Measurements from ENCODE around the gene BRINP1. TPM values are rescaled to one million over a fixed set of nuclear protein-coding genes. Genes with fewer than 3 reads are reported as not detected.

The BRINP1 gene
- total RNA-seq, 6 donors from 2014 or later, result 0.30 to 10.9 (median 0.72) TPM; not detected in 1

GRCh38 chr9:119409552-119409951, 40.3 kb upstream of the BRINP1 start:
- no peaks in the 10 kb centered on the region for H3K27me3 ChIP-seq
- no peak overlapping the region for H3K27ac ChIP-seq
- no peaks in the 10 kb centered on the region for H3K4me1 ChIP-seq
- 73 to 89% methylated on average over 3 of the region's 3 CpGs for WGBS, 2 donors
- TF ChIP-seq POLR2AphosphoS5 (IDR thresholded peaks at IDR 0.05) (no peak), POLR2A (IDR thresholded peaks at IDR 0.05) (no peak), CTCF (IDR thresholded peaks at IDR 0.05) (no peak), EP300 (IDR thresholded peaks at IDR 0.05) (no peak)
- H3K36me3 ChIP-seq, result no peaks in the 10 kb centered on the region
- ATAC-seq (ENCODE audit: low FRiP score in 2 of 2), result no peak
- H3K4me3 ChIP-seq, result no peak overlapping the region
- DNase-seq, result no peak
- no peaks in the 10 kb centered on the region for H3K9me3 ChIP-seq

- ATAC-seq (ENCODE audit: low FRiP score in 2 of 2), result no peak
- DNase-seq, result no peak
- no peaks in the 10 kb centered on the region for H3K4me1 ChIP-seq
- no peak overlapping the region for H3K4me3 ChIP-seq
- H3K27me3 ChIP-seq, result no peaks in the 10 kb centered on the region
- H3K9me3 ChIP-seq, result no peaks in the 10 kb centered on the region
- TF ChIP-seq CTCF (IDR thresholded peaks at IDR 0.05) (no peak), EP300 (IDR thresholded peaks at IDR 0.05) (no peak), POLR2AphosphoS5 (IDR thresholded peaks at IDR 0.05) (no peak), POLR2A (IDR thresholded peaks at IDR 0.05) (no peak)
- no peaks in the 10 kb centered on the region for H3K36me3 ChIP-seq
- WGBS, 2 donors, result 46 to 48% methylated on average over 2 of the region's 2 CpGs
- no peak overlapping the region for H3K27ac ChIP-seq
Measured at GRCh38 chr9:119400606-119401005, 31.4 kb upstream of the BRINP1 start.

GRCh38 chr9:119398350-119398749, 29.1 kb upstream of the BRINP1 start:
- H3K27ac ChIP-seq, result no peak overlapping the region

GRCh38 chr9:119391878-119392277, 22.6 kb upstream of the BRINP1 start:
- Histone ChIP-seq H3K4me1 (no peaks in the 10 kb centered on the region), H3K36me3 (no peaks in the 10 kb centered on the region), H3K27me3 (no peaks in the 10 kb centered on the region), H3K27ac (no peak overlapping the region), H3K4me3 (no peak overlapping the region), H3K9me3 (no peaks in the 10 kb centered on the region)
- no peak for DNase-seq
- TF ChIP-seq POLR2A (IDR thresholded peaks at IDR 0.05), result no peak
- TF ChIP-seq CTCF (IDR thresholded peaks at IDR 0.05), result no peak
- TF ChIP-seq EP300 (IDR thresholded peaks at IDR 0.05), result no peak
- no peak for ATAC-seq (ENCODE audit: low FRiP score in 2 of 2)

More at GRCh38 chr9:119398350-119398749, 29.1 kb upstream of the BRINP1 start:
- H3K4me1 ChIP-seq, result no peaks in the 10 kb centered on the region
- WGBS, 2 donors, result 78 to 85% methylated on average over 2 of the region's 2 CpGs
- no peak for ATAC-seq (ENCODE audit: low FRiP score in 2 of 2)
- no peaks in the 10 kb centered on the region for H3K9me3 ChIP-seq
- no peak for DNase-seq
- no peak overlapping the region for H3K4me3 ChIP-seq
- TF ChIP-seq POLR2A (IDR thresholded peaks at IDR 0.05) (no peak), EP300 (IDR thresholded peaks at IDR 0.05) (no peak), POLR2AphosphoS5 (IDR thresholded peaks at IDR 0.05) (no peak), CTCF (IDR thresholded peaks at IDR 0.05) (no peak)
- H3K36me3 ChIP-seq, result no peaks in the 10 kb centered on the region
- no peaks in the 10 kb centered on the region for H3K27me3 ChIP-seq

GRCh38 chr9:119375892-119376291, 6.7 kb upstream of the BRINP1 start:
- no peak overlapping the region for H3K4me3 ChIP-seq
- 34 to 35% methylated on average over 3 of the region's 3 CpGs for WGBS, 2 donors
- TF ChIP-seq EP300 (IDR thresholded peaks at IDR 0.05) (no peak), CTCF (IDR thresholded peaks at IDR 0.05) (peak in 2 of 6 experiments; percentile 6 to 11)
- no peak overlapping the region for H3K27ac ChIP-seq
- H3K9me3 ChIP-seq, result no peaks in the 10 kb centered on the region
- no peaks in the 10 kb centered on the region for H3K27me3 ChIP-seq
- no peaks in the 10 kb centered on the region for H3K36me3 ChIP-seq
- no peaks in the 10 kb centered on the region for H3K4me1 ChIP-seq
- DNase-seq, result no peak
- ATAC-seq (ENCODE audit: low FRiP score in 2 of 2), result no peak

All from upper lobe of left lung (tissue), 6 donors.